LNCaP clone FGC (cell line): ENCODE data around the gene DTX4.

ENCODE experiments used
- DNase-seq: peaks from one replicate; pipeline ENCODE4 v3.0.0-alpha.2; 2011; ENCODE audit warnings: low read depth
- H3K4me3 ChIP-seq: 2 replicates; pipeline ENCODE4 v1.5.1; 2011; ENCODE audit warnings: mild to moderate bottlenecking, low read depth, low read length, control low read depth
- CTCF ChIP-seq: IDR thresholded peaks from 2 replicates; pipeline ENCODE4 v1.5.1; 2012; ENCODE audit warnings: mild to moderate bottlenecking; ENCODE audit not compliant: control insufficient read depth, insufficient read depth; ENCODE audit errors: extremely low read depth

The DTX4 gene

GRCh38 chr11:59207988-59208451, 36.1 kb downstream of the DTX4 start:
- H3K4me3 ChIP-seq = no peak overlapping the region
- peak; percentile 88 for TF ChIP-seq CTCF
- no peak for DNase-seq

- DNase-seq = no peak
- TF ChIP-seq CTCF = no peak
- no peak overlapping the region for H3K4me3 ChIP-seq
These were observed 37.0 kb downstream of the DTX4 start for GRCh38 chr11:59208956-59209355.

GRCh38 chr11:59212222-59212621, 40.3 kb downstream of the DTX4 start:
- H3K4me3 ChIP-seq = no peak overlapping the region
- no peak for TF ChIP-seq CTCF
- no peak for DNase-seq

- no peak for DNase-seq
- TF ChIP-seq CTCF = no peak
- no peak within 1 kb of the TSS for H3K4me3 ChIP-seq
These were observed 41.1 kb downstream of the DTX4 start, which contains the start of gene MPEG1 for GRCh38 chr11:59212744-59213631. Gene MPEG1, minus strand, starts transcription at chr11:59212927. Its CDS starts 62 bp downstream, at chr11:59212865.

GRCh38 chr11:59214141-59214893, 42.4 kb downstream of the DTX4 start:
- H3K4me3 ChIP-seq = no peak overlapping the region
- DNase-seq = no peak
- no peak for TF ChIP-seq CTCF

- no peak for DNase-seq
- no peak for TF ChIP-seq CTCF
- H3K4me3 ChIP-seq = no peak overlapping the region
These were observed 45.0 kb downstream of the DTX4 start for GRCh38 chr11:59216641-59217564.
